Natural killer cell (primary cell): ENCODE data around the gene INPP5F. TPM values are rescaled to one million over a fixed set of nuclear protein-coding genes. Genes with fewer than 3 reads are reported as not detected.
A peak's percentile ranks its signal among the peaks of the same experiment; 100 is the strongest.
"Not testable (repeated sequence)": the region's sequence is repeated elsewhere in the genome, so short reads cannot be mapped to it uniquely, and the experiment has no call there.

Experiments used
- ATAC-seq, 3 donors: fragments of 150-1000 bp in 2 of 3; fragments of 200-7000 bp in 1 of 3; cut with Tn5 transposase; 1 replicate in 1 of 3; 2 replicates in 2 of 3; pipeline ENCODE4 v1.10.0; 2021; ENCODE audit warnings: mild to moderate bottlenecking in 2 of 3, moderate library complexity in 2 of 3
- DNase-seq, 2 donors: peaks; one replicate each; pipeline versions ENCODE4 v3.0.0 to v3.0.0-alpha.2; 2013 to 2021; ENCODE audit warnings: mixed read lengths in 1 of 2
- H3K27ac ChIP-seq: one replicate; pipeline ENCODE4 v1.5.1; 2013; ENCODE audit warnings: mild to moderate bottlenecking, low read length
- H3K27me3 ChIP-seq: one replicate; pipeline ENCODE4 v1.6.1; 2013; ENCODE audit warnings: low read length; ENCODE audit not compliant: control insufficient read depth, insufficient read depth
- H3K36me3 ChIP-seq: one replicate; pipeline ENCODE4 v1.6.1; 2013; ENCODE audit warnings: low read length; ENCODE audit not compliant: control insufficient read depth, insufficient read depth
- H3K4me1 ChIP-seq: one replicate; pipeline ENCODE4 v1.6.1; 2013; ENCODE audit warnings: low read length; ENCODE audit not compliant: control insufficient read depth, insufficient read depth
- H3K4me3 ChIP-seq: one replicate; pipeline ENCODE4 v1.5.1; 2013; ENCODE audit warnings: low read length
- H3K9me3 ChIP-seq: one replicate; pipeline ENCODE4 v1.6.1; 2013; ENCODE audit warnings: low read length; ENCODE audit not compliant: control insufficient read depth, insufficient read depth
- H3K27ac Mint-ChIP-seq, 2 donors: one replicate each; pipeline ENCODE4 v1.8.0; 2022; ENCODE audit warnings: mild to moderate bottlenecking in 2 of 2, mixed read lengths in 2 of 2, moderate library complexity in 1 of 2
- H3K27me3 Mint-ChIP-seq, 2 donors: one replicate each; pipeline ENCODE4 v1.8.0; 2022; ENCODE audit warnings: low read depth in 2 of 2, mixed read lengths in 2 of 2
- H3K36me3 Mint-ChIP-seq: one replicate; pipeline ENCODE4 v1.8.0; 2022; ENCODE audit warnings: mixed read lengths
- H3K4me1 Mint-ChIP-seq, 2 donors: one replicate each; pipeline ENCODE4 v1.8.0; 2022; ENCODE audit warnings: mixed read lengths in 2 of 2
- H3K4me3 Mint-ChIP-seq: one replicate; pipeline ENCODE4 v1.8.0; 2022; ENCODE audit warnings: mild to moderate bottlenecking, moderate library complexity, mixed read lengths
- H3K9me3 Mint-ChIP-seq, 2 donors: one replicate each; pipeline ENCODE4 v1.8.0; 2022; ENCODE audit warnings: mixed read lengths in 2 of 2
- CTCF ChIP-seq: fragments of 200-600 bp; IDR thresholded peaks from one replicate; pipeline ENCODE4 v1.8.0; 2022; ENCODE audit warnings: antibody characterized with exemption
- WGBS: methylation state at CpG from one replicate; pipeline ENCODE4 v1.1.7; 2013; ENCODE audit warnings: missing lambda C conversion rate; ENCODE audit not compliant: insufficient coverage; 5-methylcytosine and 5-hydroxymethylcytosine counted together
- intact Hi-C: fragments of 100-400 bp; cut with micrococcal nuclease; formaldehyde crosslinking; loops from one replicate; pipeline ENCODE4 v1.14.2; 2022
- total RNA-seq, 4 donors: library from RNA; stranded (reverse); fragments of 120-200 nt in 1 of 4; gene quantifications; one replicate each; pipeline versions ENCODE4 v1.2.3 to v1.2.4, GENCODE V29; 2013 to 2022

INPP5F gene
- total RNA-seq, 3 donors from 2014 or later (not counting 1 experiment from before 2014, with no cell fraction given) = 12.8 to 18.2 (median 15.8) TPM

GRCh38 chr10:119863951-119864565 is 138.2 kb downstream of the INPP5F start:
- H3K27ac ChIP-seq = no peak overlapping the region
- Mint-ChIP-seq H3K9me3 (peaks cover 2 to 7% of the 10 kb centered on the region in 2 donors), H3K27ac (peak overlapping the region; percentile 2 to 41), H3K36me3 (peaks cover 14% of the 10 kb centered on the region), H3K27me3 (no peaks in the 10 kb centered on the region), H3K4me1 (peaks cover 53 to 63% of the 10 kb centered on the region in 2 donors), H3K4me3 (no peak overlapping the region)
- no peaks in the 10 kb centered on the region for H3K36me3 ChIP-seq
- H3K4me1 ChIP-seq = no peaks in the 10 kb centered on the region
- intact Hi-C loops = no loop called here
- no peak for DNase-seq
- ATAC-seq = no peak
- WGBS = 6% methylated on average over 2 of the region's 4 CpGs
- TF ChIP-seq CTCF = no peak
- H3K9me3 ChIP-seq = peaks cover 5% of the 10 kb centered on the region
- H3K27me3 ChIP-seq = no peaks in the 10 kb centered on the region
- no peak overlapping the region for H3K4me3 ChIP-seq

- no peak for TF ChIP-seq CTCF
- no peak overlapping the region for H3K27ac ChIP-seq
- Mint-ChIP-seq H3K4me3 (no peak overlapping the region), H3K9me3 (peaks cover 2 to 7% of the 10 kb centered on the region in 2 donors), H3K27me3 (no peaks in the 10 kb centered on the region), H3K36me3 (peaks cover 14% of the 10 kb centered on the region), H3K4me1 (peaks cover 48 to 59% of the 10 kb centered on the region in 2 donors), H3K27ac (no peak overlapping the region)
- H3K36me3 ChIP-seq = no peaks in the 10 kb centered on the region
- no peak for DNase-seq
- 96% methylated on average over 6 of the region's 6 CpGs for WGBS
- no peaks in the 10 kb centered on the region for H3K4me1 ChIP-seq
- no peak overlapping the region for H3K4me3 ChIP-seq
- no peaks in the 10 kb centered on the region for H3K27me3 ChIP-seq
- ATAC-seq = no peak
- peaks cover 5% of the 10 kb centered on the region for H3K9me3 ChIP-seq
- intact Hi-C loops = no loop called here
These were observed 139.9 kb downstream of the INPP5F start for GRCh38 chr10:119865699-119866240.

- no peak for TF ChIP-seq CTCF
- peak overlapping the region in 1 of 2 donors; percentile 28 for H3K27ac Mint-ChIP-seq
These were observed 141.5 kb downstream of the INPP5F start for GRCh38 chr10:119867317-119867716.

GRCh38 chr10:119869398-119869797 is 143.5 kb downstream of the INPP5F start:
- DNase-seq, H3K27me3 ChIP-seq, H3K9me3 ChIP-seq, intact Hi-C loops, H3K36me3 Mint-ChIP-seq, H3K4me3 Mint-ChIP-seq, H3K9me3 Mint-ChIP-seq, H3K27me3 Mint-ChIP-seq, H3K27ac Mint-ChIP-seq, H3K4me3 ChIP-seq, H3K27ac ChIP-seq, ATAC-seq, H3K36me3 ChIP-seq: not testable (repeated sequence)
- H3K4me1 Mint-ChIP-seq = peaks cover 51 to 52% of the 10 kb centered on the region in 2 donors
- WGBS = 90% methylated on average over 4 of the region's 4 CpGs
- H3K4me1 ChIP-seq = peaks cover 17% of the 10 kb centered on the region

More at GRCh38 chr10:119867317-119867716, 141.5 kb downstream of the INPP5F start:
- Histone ChIP-seq H3K36me3 (no peaks in the 10 kb centered on the region), H3K4me1 (peaks cover 9% of the 10 kb centered on the region), H3K9me3 (peaks cover 5% of the 10 kb centered on the region), H3K4me3 (no peak overlapping the region), H3K27me3 (no peaks in the 10 kb centered on the region), H3K27ac (no peak overlapping the region)
- Mint-ChIP-seq H3K9me3 (peaks cover 2 to 7% of the 10 kb centered on the region in 2 donors), H3K36me3 (peaks cover 14% of the 10 kb centered on the region), H3K4me3 (no peak overlapping the region), H3K27me3 (no peaks in the 10 kb centered on the region), H3K4me1 (peaks cover 50 to 56% of the 10 kb centered on the region in 2 donors)
- intact Hi-C loops = no loop called here
- WGBS = 95% methylated on average over 6 of the region's 7 CpGs
- no peak for ATAC-seq
- no peak for DNase-seq
